OCI-LY1 (cell line): Measurements from ENCODE around the gene SLCO2A1.

ENCODE experiments used
- H2AFZ ChIP-seq: fragments of 200-600 bp; sonication (generic), shearing (Covaris generic); 2 replicates; pipeline ENCODE4 v1.6.0; 2014; ENCODE audit warnings: antibody characterized with exemption, mild to moderate bottlenecking, low read length
- H3F3A ChIP-seq: fragments of 200-600 bp; sonication (generic), shearing (Covaris generic); 2 replicates; pipeline ENCODE4 v1.6.0; 2014; ENCODE audit warnings: mild to moderate bottlenecking, antibody characterized with exemption, low read length, moderate library complexity; ENCODE audit not compliant: insufficient read depth
- H3K27ac ChIP-seq: fragments of 200-600 bp; sonication (generic); 2 replicates; pipeline ENCODE4 v1.5.1; 2014; ENCODE audit warnings: low read length, mixed run types, mild to moderate bottlenecking, low read depth; ENCODE audit not compliant: poor library complexity, severe bottlenecking
- H3K27me3 ChIP-seq: fragments of 200-600 bp; sonication (generic); 2 replicates; pipeline ENCODE4 v1.6.0; 2014; ENCODE audit warnings: antibody characterized with exemption, mild to moderate bottlenecking, low read length, moderate library complexity; ENCODE audit not compliant: insufficient read depth
- H3K36me3 ChIP-seq: fragments of 200-600 bp; sonication (generic); 2 replicates; pipeline ENCODE4 v1.6.1; 2014; ENCODE audit warnings: mild to moderate bottlenecking, antibody characterized with exemption, low read length, moderate library complexity, mixed read lengths; ENCODE audit not compliant: insufficient read depth
- H3K4me1 ChIP-seq: fragments of 200-600 bp; sonication (generic); 2 replicates; pipeline ENCODE4 v1.5.1; 2014; ENCODE audit warnings: mild to moderate bottlenecking, low read length, moderate library complexity; ENCODE audit not compliant: insufficient read depth, severe bottlenecking
- H3K4me2 ChIP-seq: fragments of 200-600 bp; sonication (generic), shearing (Covaris generic); 2 replicates; pipeline ENCODE4 v1.6.1; 2014; ENCODE audit warnings: low read length
- H3K4me3 ChIP-seq: fragments of 200-600 bp; sonication (generic); 2 replicates; pipeline ENCODE4 v1.5.1; 2014; ENCODE audit warnings: low read length, low read depth, mild to moderate bottlenecking, mixed read lengths; ENCODE audit not compliant: poor library complexity, severe bottlenecking
- H3K79me2 ChIP-seq: fragments of 200-600 bp; shearing (Covaris generic); 2 replicates; pipeline ENCODE4 v1.6.1; 2016; ENCODE audit warnings: mixed run types, low read length, mixed read lengths; ENCODE audit not compliant: insufficient read depth
- H3K9ac ChIP-seq: fragments of 200-600 bp; sonication (generic), shearing (Covaris generic); 2 replicates; pipeline ENCODE4 v1.6.1; 2014; ENCODE audit warnings: mild to moderate bottlenecking, low read length, mixed read lengths
- H3K9me2 ChIP-seq: fragments of 200-600 bp; sonication (generic), shearing (Covaris generic); 2 replicates; pipeline ENCODE4 v1.6.1; 2014; ENCODE audit warnings: low read depth, mild to moderate bottlenecking, low read length, mixed read lengths
- H3K9me3 ChIP-seq: fragments of 200-600 bp; shearing (Covaris generic); 2 replicates; pipeline ENCODE4 v1.6.1; 2014; ENCODE audit warnings: low read length, mixed read lengths
- H4K20me1 ChIP-seq: fragments of 200-600 bp; sonication (generic), shearing (Covaris generic); 2 replicates; pipeline ENCODE4 v1.6.0; 2016; ENCODE audit warnings: mild to moderate bottlenecking, low read length; ENCODE audit not compliant: insufficient read depth
- EZH2 ChIP-seq: fragments of 200-600 bp; sonication (generic), shearing (Covaris generic); IDR thresholded peaks from 2 replicates; pipeline ENCODE4 v1.8.0; 2017; ENCODE audit warnings: borderline replicate concordance, mixed run types, mild to moderate bottlenecking, antibody characterized with exemption, low read length, moderate library complexity, mixed read lengths
- TF ChIP-seq, protein P1 (sequence below): fragments of 200-600 bp; sonication (generic), shearing (Covaris generic); IDR thresholded peaks from 2 replicates; pipeline ENCODE4 v1.5.1; 2017; ENCODE audit warnings: mild to moderate bottlenecking, antibody characterized with exemption, low read length, moderate library complexity, mixed read lengths

The SLCO2A1 gene

DNA sequence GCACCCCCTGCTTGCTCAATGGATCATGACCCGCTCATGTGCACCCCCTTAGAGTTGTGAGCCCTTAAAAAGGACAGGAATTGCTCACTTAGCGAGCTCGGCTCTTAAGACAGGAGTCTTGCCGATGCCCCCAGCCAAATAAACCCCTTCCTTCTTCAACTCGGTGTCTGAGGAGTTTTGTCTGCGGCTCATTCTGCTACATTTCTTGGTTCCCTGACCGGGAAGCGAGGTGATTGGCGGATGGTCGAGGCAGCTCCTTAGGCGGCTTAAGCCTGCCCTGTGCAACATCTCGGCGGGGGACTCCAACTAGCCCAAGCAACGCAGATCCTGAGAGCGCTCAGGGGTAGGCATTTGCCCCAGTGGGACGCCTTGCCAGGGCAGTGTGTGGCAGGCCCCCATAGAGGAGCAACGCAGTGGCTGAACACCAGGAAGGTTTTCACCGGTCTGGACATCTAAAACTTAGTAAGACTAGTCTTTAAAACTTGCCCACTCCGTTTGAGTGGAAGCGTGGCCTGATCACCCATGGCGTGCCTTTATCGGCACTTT is 9.5 kb downstream of the SLCO2A1 start:
- no peaks in the 10 kb centered on the region for H3K4me1 ChIP-seq
- TF ChIP-seq, protein P1, sequence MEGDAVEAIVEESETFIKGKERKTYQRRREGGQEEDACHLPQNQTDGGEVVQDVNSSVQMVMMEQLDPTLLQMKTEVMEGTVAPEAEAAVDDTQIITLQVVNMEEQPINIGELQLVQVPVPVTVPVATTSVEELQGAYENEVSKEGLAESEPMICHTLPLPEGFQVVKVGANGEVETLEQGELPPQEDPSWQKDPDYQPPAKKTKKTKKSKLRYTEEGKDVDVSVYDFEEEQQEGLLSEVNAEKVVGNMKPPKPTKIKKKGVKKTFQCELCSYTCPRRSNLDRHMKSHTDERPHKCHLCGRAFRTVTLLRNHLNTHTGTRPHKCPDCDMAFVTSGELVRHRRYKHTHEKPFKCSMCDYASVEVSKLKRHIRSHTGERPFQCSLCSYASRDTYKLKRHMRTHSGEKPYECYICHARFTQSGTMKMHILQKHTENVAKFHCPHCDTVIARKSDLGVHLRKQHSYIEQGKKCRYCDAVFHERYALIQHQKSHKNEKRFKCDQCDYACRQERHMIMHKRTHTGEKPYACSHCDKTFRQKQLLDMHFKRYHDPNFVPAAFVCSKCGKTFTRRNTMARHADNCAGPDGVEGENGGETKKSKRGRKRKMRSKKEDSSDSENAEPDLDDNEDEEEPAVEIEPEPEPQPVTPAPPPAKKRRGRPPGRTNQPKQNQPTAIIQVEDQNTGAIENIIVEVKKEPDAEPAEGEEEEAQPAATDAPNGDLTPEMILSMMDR: no peak
- TF ChIP-seq EZH2: no peak
- H3K27ac ChIP-seq: no peak overlapping the region
- no peak overlapping the region for H2AFZ ChIP-seq
- H3K4me2 ChIP-seq: no peak overlapping the region
- H4K20me1 ChIP-seq: no peaks in the 10 kb centered on the region
- H3K4me3 ChIP-seq: no peak overlapping the region
- H3K79me2 ChIP-seq: no peaks in the 10 kb centered on the region
- no peaks in the 10 kb centered on the region for H3K9me3 ChIP-seq
- H3K27me3 ChIP-seq: no peaks in the 10 kb centered on the region
- no peak overlapping the region for H3K9ac ChIP-seq
- no peaks in the 10 kb centered on the region for H3F3A ChIP-seq
- H3K36me3 ChIP-seq: no peaks in the 10 kb centered on the region
- H3K9me2 ChIP-seq: no peaks in the 10 kb centered on the region

DNA sequence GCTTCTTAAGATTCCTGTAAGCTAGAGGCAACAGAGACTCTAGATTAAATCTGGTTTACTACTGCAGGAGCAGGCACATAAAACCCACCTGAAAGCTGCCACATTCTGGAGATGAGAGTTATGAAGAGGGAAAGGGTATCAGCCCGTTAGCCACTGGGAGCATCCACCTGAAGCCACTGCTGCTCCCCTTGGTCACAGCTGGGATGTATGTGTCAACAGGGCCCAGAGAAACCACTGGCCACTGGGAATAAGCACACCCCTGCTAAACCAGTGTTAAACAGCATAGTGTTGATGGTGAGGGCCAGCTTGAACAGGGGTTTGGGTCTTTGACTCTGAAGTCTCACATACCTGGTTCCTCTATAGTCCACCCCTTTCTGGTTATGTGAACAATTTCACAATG is 10.9 kb downstream of the SLCO2A1 start:
- Histone ChIP-seq H3K27me3 (no peaks in the 10 kb centered on the region), H3K4me2 (no peak overlapping the region), H3K79me2 (no peaks in the 10 kb centered on the region), H3K9me2 (no peaks in the 10 kb centered on the region), H3K9me3 (no peaks in the 10 kb centered on the region), H3F3A (no peaks in the 10 kb centered on the region), H3K36me3 (no peaks in the 10 kb centered on the region), H3K4me1 (no peaks in the 10 kb centered on the region), H3K9ac (no peak overlapping the region), H3K27ac (no peak overlapping the region), H2AFZ (no peak overlapping the region), H4K20me1 (no peaks in the 10 kb centered on the region), H3K4me3 (no peak overlapping the region)
- TF ChIP-seq EZH2: no peak
- TF ChIP-seq, protein P1: no peak

DNA sequence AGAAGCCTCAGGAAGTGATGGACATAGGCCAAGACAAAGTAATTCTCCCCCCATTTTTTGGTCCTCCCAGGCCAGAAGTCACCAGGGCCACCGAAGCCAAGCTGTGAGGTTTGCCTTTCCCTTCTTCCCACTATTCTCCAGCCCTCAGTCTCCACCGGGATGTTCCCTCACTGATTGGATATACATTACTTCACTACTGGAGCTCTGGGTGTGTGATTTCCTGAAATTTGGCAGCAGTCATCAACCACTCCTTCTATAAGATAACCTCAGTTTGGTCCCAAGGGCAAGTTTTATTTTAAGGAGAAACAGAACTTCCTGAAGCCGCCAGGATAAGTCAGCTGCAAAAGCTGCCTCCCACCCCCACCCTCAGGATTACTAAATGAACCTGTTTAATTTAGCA is 11.3 kb downstream of the SLCO2A1 start:
- Histone ChIP-seq H3K79me2 (no peaks in the 10 kb centered on the region), H3K4me1 (no peaks in the 10 kb centered on the region), H3K9ac (no peak overlapping the region), H2AFZ (no peak overlapping the region), H3K27ac (no peak overlapping the region), H3K9me2 (no peaks in the 10 kb centered on the region), H3K4me2 (no peak overlapping the region), H3K36me3 (no peaks in the 10 kb centered on the region), H3K9me3 (no peaks in the 10 kb centered on the region), H3F3A (no peaks in the 10 kb centered on the region), H3K4me3 (no peak overlapping the region), H3K27me3 (no peaks in the 10 kb centered on the region), H4K20me1 (no peaks in the 10 kb centered on the region)
- TF ChIP-seq, protein P1: no peak
